OCI-LY1 (cell line): Measurements from ENCODE around the gene CA6.

Experiments
- CTCF ChIP-seq: fragments of 200-600 bp; sonication (generic), shearing (Covaris generic); IDR thresholded peaks from 2 replicates; pipeline ENCODE4 v1.5.1; 2017; ENCODE audit warnings: mild to moderate bottlenecking, antibody characterized with exemption, low read length, moderate library complexity, mixed read lengths
- EZH2 ChIP-seq: fragments of 200-600 bp; sonication (generic), shearing (Covaris generic); IDR thresholded peaks from 2 replicates; pipeline ENCODE4 v1.8.0; 2017; ENCODE audit warnings: borderline replicate concordance, mixed run types, mild to moderate bottlenecking, antibody characterized with exemption, low read length, moderate library complexity, mixed read lengths

GRCh38 chr1:8930116-8930515 is 15.6 kb upstream of the CA6 start:
- TF ChIP-seq CTCF = no peak
- no peak for TF ChIP-seq EZH2
